HUES6 (cell line): ENCODE measurements around the gene PHYH.
A peak's percentile ranks its signal among the peaks of the same experiment; 100 is the strongest.

Source experiments
- H3K27ac ChIP-seq: 2 replicates; pipeline ENCODE4 v1.7.0; 2013; ENCODE audit warnings: low read depth, mild to moderate bottlenecking, low read length, inconsistent platforms
- H3K27me3 ChIP-seq: 2 replicates; pipeline ENCODE4 v1.6.1; 2013; ENCODE audit warnings: low read length; ENCODE audit not compliant: control insufficient read depth, insufficient read depth
- H3K36me3 ChIP-seq: 2 replicates; pipeline ENCODE4 v1.6.1; 2013; ENCODE audit warnings: low read length; ENCODE audit not compliant: control insufficient read depth, insufficient read depth
- H3K4me1 ChIP-seq: 2 replicates; pipeline ENCODE4 v1.6.1; 2013; ENCODE audit warnings: low read length; ENCODE audit not compliant: control insufficient read depth, insufficient read depth
- H3K4me3 ChIP-seq: 2 replicates; pipeline ENCODE4 v1.5.1; 2013; ENCODE audit warnings: low read depth, low read length
- H3K9ac ChIP-seq: one replicate; pipeline ENCODE4 v1.6.1; 2013; ENCODE audit warnings: mild to moderate bottlenecking, low read length
- H3K9me3 ChIP-seq: 2 replicates; pipeline ENCODE4 v1.6.1; 2013; ENCODE audit warnings: low read depth, low read length; ENCODE audit not compliant: control insufficient read depth, insufficient read depth

PHYH gene

GRCh38 chr10:13299437-13300287 is at the start of gene PHYH:
Gene PHYH (minus strand): TSS chr10:13300064. CDS start chr10:13300042, 22 bp downstream.
- H3K9ac ChIP-seq: peak within 1 kb of the TSS; percentile 34
- H3K27me3 ChIP-seq: no peaks in the 10 kb centered on the region
- peak within 1 kb of the TSS; percentile 4; the same call in 1 of the 2 replicates for H3K27ac ChIP-seq
- peak within 1 kb of the TSS; percentile 62 for H3K4me3 ChIP-seq
- 0 out of 2 replicates have a peak, but pooled peaks cover 4% of the 10 kb centered on the region for H3K4me1 ChIP-seq
- H3K9me3 ChIP-seq: no peaks in the 10 kb centered on the region
- H3K36me3 ChIP-seq: no peaks in the 10 kb centered on the region

- peak within 1 kb of the TSS; percentile 99 for H3K27ac ChIP-seq
- H3K4me1 ChIP-seq: peaks cover 50% of the 10 kb centered on the region
- peak within 1 kb of the TSS; percentile 97 for H3K9ac ChIP-seq
- peaks cover 16% of the 10 kb centered on the region for H3K36me3 ChIP-seq
- H3K27me3 ChIP-seq: peaks cover 22% of the 10 kb centered on the region; the same call in 1 of the 2 replicates
- peak within 1 kb of the TSS; percentile 82 for H3K4me3 ChIP-seq
- no peaks in the 10 kb centered on the region for H3K9me3 ChIP-seq
These were observed 48.6 kb upstream of the PHYH start, which contains the start of gene SEPHS1 for GRCh38 chr10:13348216-13349017. Gene SEPHS1 (minus strand): TSS chr10:13348293. CDS start chr10:13344950, 3,343 bp downstream.

- no peak overlapping the region for H3K27ac ChIP-seq
- H3K9me3 ChIP-seq: no peaks in the 10 kb centered on the region
- peaks cover 42% of the 10 kb centered on the region for H3K4me1 ChIP-seq
- H3K4me3 ChIP-seq: peak overlapping the region; percentile 82
- peak overlapping the region; percentile 92 for H3K9ac ChIP-seq
- H3K27me3 ChIP-seq: peaks cover 22% of the 10 kb centered on the region; the same call in 1 of the 2 replicates
- peaks cover 24% of the 10 kb centered on the region for H3K36me3 ChIP-seq
These were observed 47.8 kb upstream of the PHYH start for GRCh38 chr10:13347500-13348156.

GRCh38 chr10:13347043-13347499 is 47.2 kb upstream of the PHYH start:
- Histone ChIP-seq H3K9ac (peak overlapping the region; percentile 92), H3K27me3 (peaks cover 21% of the 10 kb centered on the region; the same call in 1 of the 2 replicates), H3K36me3 (peaks cover 29% of the 10 kb centered on the region), H3K4me3 (peak overlapping the region; percentile 82), H3K9me3 (no peaks in the 10 kb centered on the region), H3K27ac (peak overlapping the region; percentile 97), H3K4me1 (peaks cover 36% of the 10 kb centered on the region)

GRCh38 chr10:13346283-13347042 is 46.6 kb upstream of the PHYH start:
- Histone ChIP-seq H3K4me3 (peak overlapping the region; percentile 82), H3K9me3 (no peaks in the 10 kb centered on the region), H3K27me3 (peaks cover 15% of the 10 kb centered on the region; the same call in 1 of the 2 replicates), H3K9ac (peak overlapping the region; percentile 92), H3K4me1 (peaks cover 34% of the 10 kb centered on the region), H3K36me3 (peaks cover 29% of the 10 kb centered on the region), H3K27ac (peak overlapping the region; percentile 97)

GRCh38 chr10:13340626-13341376 is 40.9 kb upstream of the PHYH start:
- no peak overlapping the region for H3K27ac ChIP-seq
- peaks cover 82% of the 10 kb centered on the region for H3K36me3 ChIP-seq
- no peaks in the 10 kb centered on the region for H3K9me3 ChIP-seq
- H3K9ac ChIP-seq: no peak overlapping the region
- peaks cover 35% of the 10 kb centered on the region for H3K4me1 ChIP-seq
- H3K4me3 ChIP-seq: no peak overlapping the region
- no peaks in the 10 kb centered on the region for H3K27me3 ChIP-seq

- Histone ChIP-seq H3K9ac (no peak overlapping the region), H3K4me1 (peaks cover 31% of the 10 kb centered on the region), H3K9me3 (no peaks in the 10 kb centered on the region), H3K27me3 (no peaks in the 10 kb centered on the region), H3K27ac (no peak overlapping the region), H3K4me3 (no peak overlapping the region), H3K36me3 (peaks cover 87% of the 10 kb centered on the region)
These were observed 40.2 kb upstream of the PHYH start for GRCh38 chr10:13340068-13340467.

- Histone ChIP-seq H3K9me3 (no peaks in the 10 kb centered on the region), H3K4me1 (peaks cover 22% of the 10 kb centered on the region), H3K36me3 (peaks cover 90% of the 10 kb centered on the region), H3K27ac (no peak overlapping the region), H3K9ac (no peak overlapping the region), H3K4me3 (no peak overlapping the region), H3K27me3 (no peaks in the 10 kb centered on the region)
These were observed 38.7 kb upstream of the PHYH start for GRCh38 chr10:13338390-13339110.

- H3K4me1 ChIP-seq: peaks cover 22% of the 10 kb centered on the region
- H3K9ac ChIP-seq: no peak overlapping the region
- H3K36me3 ChIP-seq: peaks cover 90% of the 10 kb centered on the region
- no peak overlapping the region for H3K4me3 ChIP-seq
- no peaks in the 10 kb centered on the region for H3K9me3 ChIP-seq
- no peaks in the 10 kb centered on the region for H3K27me3 ChIP-seq
- no peak overlapping the region for H3K27ac ChIP-seq
These were observed 37.9 kb upstream of the PHYH start for GRCh38 chr10:13337827-13338196.
